Activated CD8-positive, alpha-beta memory T cell treated with anti-CD3 and anti-CD28 coated beads, Interleukin-2, amount 50 U/mL, for 48 hours (primary cell): Measurements from ENCODE around the gene NLRX1.
"Not testable (repeated sequence)": the region's sequence is repeated elsewhere in the genome, so short reads cannot be mapped to it uniquely, and the experiment has no call there.

ENCODE experiments used
- DNase-seq: peaks from one replicate; pipeline ENCODE4 v3.0.0-alpha.2; 2020

Gene NLRX1

GRCh38 chr11:119209186-119209585, 40.7 kb downstream of the NLRX1 start:
- no peak for DNase-seq

- DNase-seq: no peak
Measured at GRCh38 chr11:119210050-119210449, 41.5 kb downstream of the NLRX1 start.

DNA sequence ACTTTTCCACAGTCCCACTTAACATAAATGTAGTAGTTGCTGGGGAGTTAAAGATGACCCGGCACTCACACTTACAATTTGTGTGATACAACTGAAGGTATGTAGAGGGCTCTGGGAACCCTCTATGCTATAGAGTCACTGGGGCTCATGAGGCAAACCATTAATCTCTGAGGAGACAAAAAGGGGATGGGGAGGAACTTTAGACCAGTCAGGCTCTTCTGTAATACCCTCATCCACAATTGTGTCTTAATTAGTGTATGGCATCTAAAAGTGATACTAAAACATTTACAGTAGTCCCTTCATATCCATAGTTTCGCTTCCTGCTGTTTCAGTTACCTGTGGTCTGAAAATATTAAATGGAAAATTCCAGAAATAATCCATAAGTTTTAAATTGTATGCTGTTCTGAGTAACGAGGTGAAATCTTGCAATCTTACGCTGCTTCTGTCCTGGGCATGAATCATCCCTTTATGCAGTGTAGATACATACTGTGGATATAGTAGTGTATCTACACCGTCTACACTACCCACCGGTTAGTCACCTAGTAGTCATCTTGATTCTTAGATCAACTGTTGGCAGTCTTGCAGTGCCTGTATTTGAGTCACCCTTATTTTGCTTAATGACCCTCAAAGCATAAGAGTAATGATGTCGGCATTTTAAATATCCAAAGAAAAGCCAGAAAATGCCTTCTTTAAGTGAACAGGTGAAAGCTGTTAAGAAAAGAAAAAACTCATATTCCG, 49.8 kb downstream of the NLRX1 start:
- no peak for DNase-seq

DNA sequence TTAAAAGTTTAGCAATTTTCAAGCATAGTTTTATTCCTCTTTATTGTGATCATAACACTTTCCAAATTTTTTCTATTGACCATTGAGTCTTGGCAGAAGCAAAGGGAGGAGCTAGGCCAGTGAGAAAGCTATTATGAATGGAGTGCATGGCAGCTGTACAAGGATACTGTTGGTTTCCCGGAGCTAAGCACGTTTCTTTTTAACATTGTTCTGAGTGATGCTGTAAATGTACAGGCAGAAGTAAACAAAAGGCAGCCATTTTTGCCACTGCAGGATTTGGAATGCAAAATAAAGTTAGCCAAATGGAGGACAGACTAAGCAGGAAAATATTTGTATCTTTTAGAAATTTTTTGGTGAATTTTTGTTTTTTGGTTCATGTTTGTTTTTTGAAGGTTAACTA, 53.8 kb downstream of the NLRX1 start:
- DNase-seq: no peak

GRCh38 chr11:119222891-119223290, 54.4 kb downstream of the NLRX1 start:
- DNase-seq: no peak

DNA sequence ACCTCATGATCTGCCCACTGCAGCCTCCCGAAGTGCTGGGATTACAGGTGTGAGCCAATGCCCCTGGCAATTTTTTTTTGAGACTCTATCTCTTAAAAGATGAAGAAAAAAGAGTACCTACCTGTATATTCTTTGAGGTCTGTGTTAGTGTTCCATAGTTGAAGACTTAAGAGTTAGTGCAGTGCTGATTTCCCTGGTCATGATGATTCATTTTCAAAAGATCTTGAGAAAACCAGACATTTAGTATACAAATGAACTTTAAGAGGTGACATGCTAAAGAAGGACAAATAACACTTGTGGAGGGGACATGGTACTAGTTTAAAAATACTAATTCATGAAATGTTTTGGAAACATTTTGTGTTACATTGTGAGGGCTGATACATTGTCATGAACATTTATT, 55.3 kb downstream of the NLRX1 start:
- no peak for DNase-seq

DNA sequence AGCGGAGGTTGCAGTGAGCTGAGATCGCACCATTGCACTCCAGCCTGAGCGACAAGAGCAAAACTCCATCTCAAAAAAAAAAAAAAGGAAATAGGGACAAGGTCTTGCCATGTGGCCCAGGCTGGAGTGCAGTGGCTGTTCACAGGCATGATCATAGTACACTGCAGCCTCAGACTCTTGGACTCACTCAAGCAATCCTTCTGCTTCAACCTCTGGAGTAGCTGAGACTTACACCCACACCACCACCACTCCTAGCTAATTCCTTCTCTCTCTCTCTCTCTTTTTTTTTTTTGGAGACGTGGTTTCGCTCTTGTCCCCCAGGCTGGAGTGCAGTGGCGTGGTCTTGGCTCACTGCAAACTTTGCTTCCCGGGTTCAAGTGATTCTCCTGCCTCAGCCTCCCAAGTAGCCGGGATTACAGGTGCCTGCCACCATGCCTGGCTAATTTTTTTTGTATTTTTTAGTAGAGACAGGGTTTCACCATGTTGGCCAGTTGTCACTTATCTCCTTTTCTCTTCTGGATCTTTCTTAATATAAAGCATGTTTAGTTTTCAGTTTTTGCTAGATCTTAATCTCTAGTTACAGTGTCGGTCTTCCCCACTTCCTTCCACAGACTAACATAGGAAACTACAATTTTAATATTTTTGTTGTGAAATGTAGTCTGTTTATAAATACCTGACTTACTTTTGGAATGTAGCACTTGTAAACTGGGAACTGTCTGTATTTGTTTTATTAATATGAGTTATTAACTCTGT, 60.2 kb downstream of the NLRX1 start:
- DNase-seq: not testable (repeated sequence)

GRCh38 chr11:119229288-119229672, 60.8 kb downstream of the NLRX1 start:
- no peak for DNase-seq

DNA sequence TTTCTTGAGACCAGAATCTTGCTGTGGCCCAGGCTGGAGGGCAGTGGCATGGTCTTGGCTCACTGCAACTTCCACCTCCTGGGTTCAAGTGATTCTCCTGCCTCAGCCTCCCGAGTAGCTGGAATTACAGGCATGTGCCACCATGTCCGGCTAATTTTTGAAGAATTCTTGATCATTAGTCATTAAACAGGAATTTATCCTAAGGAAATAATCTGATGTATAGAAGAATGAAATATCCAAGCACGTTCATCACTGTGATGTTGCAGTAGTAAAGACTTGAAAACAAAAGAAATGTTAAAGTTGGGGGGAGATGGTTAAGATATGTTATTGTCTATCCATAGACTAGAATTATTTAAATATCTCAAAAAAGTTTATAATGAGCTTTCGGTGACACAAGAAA, 61.2 kb downstream of the NLRX1 start:
- no peak for DNase-seq
